WERI-Rb-1 (cell line): ENCODE data around the gene TFDP2.

Experiments used
- DNase-seq: peaks from one replicate; pipeline ENCODE4 v3.0.0-alpha.2; 2020
- H3K27ac ChIP-seq: fragments of 250-450 bp; sonication (Bioruptor Pico); 2 replicates; pipeline ENCODE4 v1.5.1; 2020; ENCODE audit warnings: mild to moderate bottlenecking, moderate library complexity
- H3K27me3 ChIP-seq: fragments of 250-450 bp; sonication (Bioruptor Pico); 2 replicates; pipeline ENCODE4 v1.5.1; 2021; ENCODE audit warnings: mild to moderate bottlenecking, low read depth, moderate library complexity; ENCODE audit not compliant: insufficient read depth, severe bottlenecking
- H3K36me3 ChIP-seq: fragments of 250-450 bp; sonication (Bioruptor Pico); 2 replicates; pipeline ENCODE4 v1.5.1; 2020; ENCODE audit warnings: mild to moderate bottlenecking, moderate library complexity
- H3K4me3 ChIP-seq: 2 replicates; pipeline ENCODE4 v1.5.1; 2011; ENCODE audit warnings: low read depth, mild to moderate bottlenecking, control low read depth, low read length
- H3K9me3 ChIP-seq: fragments of 250-450 bp; sonication (Bioruptor Pico); 2 replicates; pipeline ENCODE4 v1.5.1; 2021; ENCODE audit warnings: mild to moderate bottlenecking, moderate library complexity; ENCODE audit not compliant: severe bottlenecking
- CTCF ChIP-seq: IDR thresholded peaks from 2 replicates; pipeline ENCODE4 v1.5.1; 2011; ENCODE audit warnings: low read depth, mild to moderate bottlenecking, control low read depth, inconsistent platforms, low read length

TFDP2 gene

DNA sequence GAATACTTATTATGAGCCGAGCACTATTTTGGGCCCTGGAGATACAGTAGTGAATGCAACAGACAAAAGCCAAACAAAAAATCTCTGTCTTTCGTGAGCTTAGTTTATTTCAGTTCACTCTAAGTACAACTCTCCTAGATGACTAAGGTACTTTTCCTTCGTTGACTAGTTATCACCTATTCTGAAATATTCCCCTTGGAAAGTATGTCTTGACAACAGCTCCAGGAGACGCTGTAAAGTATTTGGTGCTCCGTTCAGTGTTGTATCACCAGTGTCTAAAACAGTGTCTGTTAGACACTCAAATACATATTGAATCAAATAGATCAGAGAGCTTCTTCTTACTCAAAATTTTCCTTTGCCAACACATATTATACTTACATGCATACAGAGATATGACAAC is 119.6 kb downstream of the TFDP2 start:
- no peak for TF ChIP-seq CTCF
- no peak for DNase-seq
- H3K4me3 ChIP-seq, result no peak overlapping the region
- no peaks in the 10 kb centered on the region; the same call in 1 of the 2 replicates for H3K36me3 ChIP-seq
- no peaks in the 10 kb centered on the region for H3K9me3 ChIP-seq
- H3K27me3 ChIP-seq, result no peaks in the 10 kb centered on the region
- H3K27ac ChIP-seq, result no peak overlapping the region

DNA sequence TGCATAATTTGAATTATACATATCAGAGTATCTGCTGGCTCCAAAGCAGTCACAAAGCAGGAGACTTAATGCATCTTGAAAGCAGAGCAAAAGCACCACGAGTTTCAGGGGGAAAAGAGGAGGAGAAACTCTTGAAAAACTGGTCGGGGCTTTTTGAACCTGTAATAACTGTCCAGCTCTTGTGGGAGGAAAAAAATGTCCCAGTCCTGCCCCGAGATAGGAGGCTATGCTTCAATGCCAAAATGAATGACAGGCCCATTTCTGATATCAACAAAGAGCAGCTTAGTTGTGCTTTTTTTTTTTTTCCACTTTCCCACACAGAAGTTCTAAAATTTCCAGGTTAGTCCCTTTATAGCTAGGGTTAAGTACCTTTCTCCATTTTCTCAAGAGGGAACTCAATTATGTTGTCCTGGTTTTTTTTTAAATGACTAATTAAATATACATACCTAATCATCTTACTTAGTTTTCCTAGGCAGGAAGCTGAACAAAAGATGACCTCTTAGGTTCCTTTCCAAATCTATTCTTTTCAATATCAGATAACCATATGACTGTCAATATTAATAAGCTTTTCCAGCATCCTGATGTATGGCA is 120.2 kb downstream of the TFDP2 start:
- Histone ChIP-seq H3K27me3 (no peaks in the 10 kb centered on the region), H3K9me3 (no peaks in the 10 kb centered on the region), H3K27ac (no peak overlapping the region), H3K36me3 (no peaks in the 10 kb centered on the region; the same call in 1 of the 2 replicates), H3K4me3 (no peak overlapping the region)
- TF ChIP-seq CTCF, result no peak
- DNase-seq, result no peak

GRCh38 chr3:142028243-142028777 is 121.0 kb downstream of the TFDP2 start:
- no peak for DNase-seq
- Histone ChIP-seq H3K9me3 (no peaks in the 10 kb centered on the region), H3K36me3 (no peaks in the 10 kb centered on the region; the same call in 1 of the 2 replicates), H3K27me3 (no peaks in the 10 kb centered on the region), H3K27ac (no peak overlapping the region), H3K4me3 (no peak overlapping the region)
- no peak for TF ChIP-seq CTCF

GRCh38 chr3:142027735-142028134 is 121.6 kb downstream of the TFDP2 start:
- Histone ChIP-seq H3K36me3 (no peaks in the 10 kb centered on the region; the same call in 1 of the 2 replicates), H3K9me3 (no peaks in the 10 kb centered on the region), H3K27ac (no peak overlapping the region), H3K4me3 (no peak overlapping the region), H3K27me3 (no peaks in the 10 kb centered on the region)
- no peak for DNase-seq
- TF ChIP-seq CTCF, result no peak

- no peak overlapping the region for H3K4me3 ChIP-seq
Measured at GRCh38 chr3:142027300-142027699, 122.0 kb downstream of the TFDP2 start.

More at GRCh38 chr3:142027300-142027699, 122.0 kb downstream of the TFDP2 start:
- no peak for DNase-seq
- no peaks in the 10 kb centered on the region for H3K36me3 ChIP-seq
- H3K9me3 ChIP-seq, result no peaks in the 10 kb centered on the region
- TF ChIP-seq CTCF, result no peak
- H3K27ac ChIP-seq, result no peak overlapping the region
- no peaks in the 10 kb centered on the region for H3K27me3 ChIP-seq
